Upper lobe of left lung (tissue), 6 donors: Measurements from ENCODE around the gene ZNF853. TPM values are rescaled to one million over a fixed set of nuclear protein-coding genes. Genes with fewer than 3 reads are reported as not detected.
"Not testable (repeated sequence)": the region's sequence is repeated elsewhere in the genome, so short reads cannot be mapped to it uniquely, and the experiment has no call there.

Experiments
- ATAC-seq, 2 donors: fragments of 200-7000 bp; cut with Tn5 transposase; one replicate each; pipeline ENCODE4 v1.9.1; 2022; ENCODE audit warnings: mild to moderate bottlenecking in 2 of 2, moderate library complexity in 2 of 2; ENCODE audit not compliant: low FRiP score in 2 of 2
- DNase-seq, 2 donors: peaks; one replicate each; pipeline ENCODE4 v3.0.0-alpha.2; 2019 to 2020
- H3K27ac ChIP-seq, 4 donors: fragments of 200-600 bp; sonication (generic); one replicate each; pipeline ENCODE4 v1.5.1; 2016 to 2019
- H3K27me3 ChIP-seq, 4 donors: fragments of 200-600 bp; sonication (generic); one replicate each; pipeline ENCODE4 v1.5.1; 2017 to 2019
- H3K36me3 ChIP-seq, 4 donors: fragments of 200-600 bp; sonication (generic); one replicate each; pipeline ENCODE4 v1.5.1; 2016 to 2019
- H3K4me1 ChIP-seq, 4 donors: fragments of 200-600 bp; sonication (generic); one replicate each; pipeline ENCODE4 v1.5.1; 2018 to 2019
- H3K4me3 ChIP-seq, 4 donors: fragments of 200-600 bp; sonication (generic); one replicate each; pipeline ENCODE4 v1.5.1; 2017 to 2019; ENCODE audit warnings: mild to moderate bottlenecking in 2 of 4, moderate library complexity in 1 of 4
- H3K9me3 ChIP-seq, 4 donors: fragments of 200-600 bp; sonication (generic); one replicate each; pipeline ENCODE4 v1.5.1; 2018 to 2019
- CTCF ChIP-seq, 6 experiments: fragments of 450-650 bp in 4 of 6; fragments of 200-600 bp in 2 of 6; sonication (generic) in 2 of 6; IDR thresholded peaks; one replicate each; pipeline ENCODE4 v1.5.1; 2016 to 2019; ENCODE audit warnings: antibody characterized with exemption in 6 of 6
- EP300 ChIP-seq, 4 donors: sonication (generic); formaldehyde crosslinking; IDR thresholded peaks; one replicate each; pipeline ENCODE4 v1.5.1; 2017; ENCODE audit warnings: antibody characterized with exemption in 4 of 4, control low read depth in 2 of 4
- POLR2A ChIP-seq, 4 donors: fragments of 450-650 bp; IDR thresholded peaks; one replicate each; pipeline ENCODE4 v1.5.1; 2016 to 2017; ENCODE audit warnings: antibody characterized with exemption in 4 of 4, mild to moderate bottlenecking in 2 of 4
- POLR2AphosphoS5 ChIP-seq, 2 donors: sonication (generic); formaldehyde crosslinking; IDR thresholded peaks; one replicate each; pipeline ENCODE4 v1.5.1; 2017; ENCODE audit warnings: antibody characterized with exemption in 2 of 2
- WGBS, 2 donors: methylation state at CpG; one replicate each; pipeline ENCODE4 v1.1.5; 2017 to 2018; 5-methylcytosine and 5-hydroxymethylcytosine counted together
- total RNA-seq, 6 donors: library from RNA; depleted of rRNA in 4 of 6; stranded (reverse); fragments of >200 nt in 4 of 6; gene quantifications; one replicate each; pipeline versions ENCODE4 v1.1.0 to v1.2.1, GENCODE V29; 2016 to 2021
- donor health status: DM: no; HTN: no; CAD: no; lungs with moderate emphysema.
- donor health status: DM: no; HTN: yes; CAD: no; lungs with severe emphysema.

The ZNF853 gene
- total RNA-seq, 6 donors from 2014 or later: 2.9 to 11.9 (median 7.0) TPM

- peaks cover 0 to 1% (median 0%) of the 10 kb centered on the region in 4 donors for H3K4me1 ChIP-seq
- H3K36me3 ChIP-seq: peaks cover 0 to 20% (median 17%) of the 10 kb centered on the region in 4 donors
- H3K9me3 ChIP-seq: no peaks in the 10 kb centered on the region
- no peak overlapping the region for H3K4me3 ChIP-seq
- DNase-seq: no peak
- WGBS, 2 donors: 20 to 25% methylated on average over 10 to 11 of the region's 11 CpGs
- ATAC-seq: peak in 1 of 2 donors; percentile 17
- peaks cover 0 to 1% (median under 1%) of the 10 kb centered on the region in 4 donors for H3K27me3 ChIP-seq
- TF ChIP-seq CTCF (IDR thresholded peaks at IDR 0.05) (no peak), POLR2A (IDR thresholded peaks at IDR 0.05) (no peak), POLR2AphosphoS5 (IDR thresholded peaks at IDR 0.05) (no peak), EP300 (IDR thresholded peaks at IDR 0.05) (no peak)
- H3K27ac ChIP-seq: no peak overlapping the region
Observed at GRCh38 chr7:6658618-6659345, 43.4 kb downstream of the ZNF853 start.

- H3K4me3 ChIP-seq, H3K27ac ChIP-seq, ATAC-seq, H3K27me3 ChIP-seq, H3K36me3 ChIP-seq, H3K4me1 ChIP-seq: not testable (repeated sequence)
- peaks cover 42 to 59% (median 55%) of the 10 kb centered on the region in 4 donors for H3K9me3 ChIP-seq
- peak in 1 of 2 donors; percentile 51 for DNase-seq
- no CpG with 5 or more reads among the region's 34 CpGs for WGBS, 2 donors
Observed at GRCh38 chr7:6670851-6671250, 55.4 kb downstream of the ZNF853 start.

Other genes with a start within 250 kb of the ZNF853 start
- 100 to 1,000 TPM; 108 to 272 (median 184) TPM for gene RAC1, start 241.1 kb upstream of the ZNF853 start, total RNA-seq
- 10 to 100 TPM; 26.6 to 53.8 (median 36.7) TPM for gene DAGLB, start 167.7 kb upstream of the ZNF853 start, total RNA-seq
- 100 to 1,000 TPM in 1 of 6 donors, 10 to 100 TPM in 5; 35.6 to 120 (median 92.7) TPM for gene KDELR2, start 131.5 kb upstream of the ZNF853 start, total RNA-seq
- 1 to 10 TPM in 2 of 6 donors, under 1 TPM in 3, not detected in 1; 0.30 to 1.3 (median 0.63) TPM for gene GRID2IP, start 64.1 kb upstream of the ZNF853 start, total RNA-seq
- gene ZDHHC4, start 38.2 kb upstream of the ZNF853 start, total RNA-seq: 10 to 100 TPM; 24.2 to 57.9 (median 48.4) TPM
- 10 to 100 TPM; 23.4 to 61.8 (median 35.4) TPM for gene INTS15, start 25.6 kb upstream of the ZNF853 start, total RNA-seq
- gene ZNF316, start 21.7 kb downstream of the ZNF853 start, total RNA-seq: 100 to 1,000 TPM in 1 of 6 donors, 10 to 100 TPM in 5; 31.6 to 132 (median 43.1) TPM
- gene ZNF12, start 91.3 kb downstream of the ZNF853 start, total RNA-seq: 10 to 100 TPM; 15.8 to 28.5 (median 23.9) TPM
- gene RSPH10B2, start 138.5 kb downstream of the ZNF853 start, total RNA-seq: 10 to 100 TPM in 1 of 6 donors, 1 to 10 TPM in 4, under 1 TPM in 1; 0.49 to 20.1 (median 4.3) TPM
- gene CCZ1B, start 210.7 kb downstream of the ZNF853 start, total RNA-seq: 100 to 1,000 TPM in 1 of 6 donors, 10 to 100 TPM in 5; 25.9 to 123 (median 44.3) TPM